ENCODE results near the gene RMI1. TPM values are rescaled to one million over a fixed set of nuclear protein-coding genes. Genes with fewer than 3 reads are reported as not detected.
"Not testable (repeated sequence)": the region's sequence is repeated elsewhere in the genome, so short reads cannot be mapped to it uniquely, and the experiment has no call there.

RMI1 gene
- total and polyA plus RNA-seq, 2 donors from 2014 or later, result 2.9 to 6.2 TPM

DNA sequence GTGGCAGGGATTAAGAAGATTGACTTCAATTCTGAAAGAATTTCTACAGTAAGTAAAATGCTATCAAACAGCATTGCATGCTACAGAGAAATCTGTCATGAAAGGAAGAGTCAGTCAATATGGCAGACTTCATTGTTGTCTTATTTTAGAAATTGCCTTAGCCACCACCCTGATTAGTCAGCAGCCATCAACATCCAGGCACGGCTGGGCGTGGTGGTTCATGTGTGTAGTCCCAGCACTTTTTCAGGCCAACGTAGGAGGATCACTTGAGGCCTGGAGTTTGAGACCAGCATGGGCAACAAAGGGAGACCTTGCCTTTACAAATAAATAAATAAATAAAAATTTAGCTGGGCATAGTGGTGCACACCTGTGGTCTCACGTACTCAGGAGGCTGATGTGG, 46.6 kb downstream of the RMI1 start:
- DNase-seq, result no peak
- H3K9ac ChIP-seq (ENCODE audit: low read length in 3 of 3), result no peak overlapping the region
- no peaks in the 10 kb centered on the region for H3K9me3 ChIP-seq (ENCODE audit: control insufficient read depth in 2 of 3, insufficient read depth in 1 of 3, low read length in 3 of 3)
- TF ChIP-seq, protein P1, sequence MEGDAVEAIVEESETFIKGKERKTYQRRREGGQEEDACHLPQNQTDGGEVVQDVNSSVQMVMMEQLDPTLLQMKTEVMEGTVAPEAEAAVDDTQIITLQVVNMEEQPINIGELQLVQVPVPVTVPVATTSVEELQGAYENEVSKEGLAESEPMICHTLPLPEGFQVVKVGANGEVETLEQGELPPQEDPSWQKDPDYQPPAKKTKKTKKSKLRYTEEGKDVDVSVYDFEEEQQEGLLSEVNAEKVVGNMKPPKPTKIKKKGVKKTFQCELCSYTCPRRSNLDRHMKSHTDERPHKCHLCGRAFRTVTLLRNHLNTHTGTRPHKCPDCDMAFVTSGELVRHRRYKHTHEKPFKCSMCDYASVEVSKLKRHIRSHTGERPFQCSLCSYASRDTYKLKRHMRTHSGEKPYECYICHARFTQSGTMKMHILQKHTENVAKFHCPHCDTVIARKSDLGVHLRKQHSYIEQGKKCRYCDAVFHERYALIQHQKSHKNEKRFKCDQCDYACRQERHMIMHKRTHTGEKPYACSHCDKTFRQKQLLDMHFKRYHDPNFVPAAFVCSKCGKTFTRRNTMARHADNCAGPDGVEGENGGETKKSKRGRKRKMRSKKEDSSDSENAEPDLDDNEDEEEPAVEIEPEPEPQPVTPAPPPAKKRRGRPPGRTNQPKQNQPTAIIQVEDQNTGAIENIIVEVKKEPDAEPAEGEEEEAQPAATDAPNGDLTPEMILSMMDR (IDR thresholded peaks at IDR 0.05; ENCODE audit: borderline replicate concordance, extremely low read depth, insufficient read depth), result no peak
- H3K36me3 ChIP-seq (ENCODE audit: control insufficient read depth in 2 of 3, insufficient read depth in 3 of 3, low read length in 3 of 3), result no peaks in the 10 kb centered on the region
- H3K27ac ChIP-seq (ENCODE audit: low read depth in 2 of 2, low read length in 2 of 2), result no peak overlapping the region
- intact Hi-C loops (cut with DNase I), result no loop called here
- FAIRE-seq, result no peak
- no peaks in the 10 kb centered on the region for H3K27me3 ChIP-seq (ENCODE audit: control insufficient read depth, insufficient read depth, low read length)
- H3K4me3 ChIP-seq (ENCODE audit: low read length in 3 of 3), result no peak overlapping the region
- H3K4me1 ChIP-seq (ENCODE audit: control insufficient read depth in 2 of 3, insufficient read depth in 2 of 3, low read depth in 1 of 3, low read length in 3 of 3), result no peaks in the 10 kb centered on the region

DNA sequence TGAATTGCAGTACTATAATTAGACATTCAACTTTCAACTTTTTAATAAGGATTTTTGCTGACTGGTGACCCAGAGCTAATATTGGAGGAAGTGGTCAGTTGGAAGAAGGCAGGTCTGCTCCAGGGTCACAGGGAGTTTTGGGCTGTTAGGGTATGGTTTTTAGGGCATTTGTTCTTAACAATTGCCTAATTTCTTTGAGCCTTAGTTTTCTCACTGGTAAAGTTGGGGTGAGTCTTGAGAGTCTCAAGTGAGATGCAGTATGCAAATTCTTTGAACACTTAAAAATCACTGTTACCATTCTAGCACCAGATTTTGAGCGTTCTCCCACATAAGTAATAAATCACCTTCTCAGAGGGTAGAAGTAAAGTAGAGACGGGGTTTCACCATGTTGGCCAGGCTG, 50.9 kb downstream of the RMI1 start:
- no peaks in the 10 kb centered on the region for H3K27me3 ChIP-seq (ENCODE audit: control insufficient read depth, insufficient read depth, low read length)
- no peaks in the 10 kb centered on the region for H3K36me3 ChIP-seq (ENCODE audit: control insufficient read depth in 2 of 3, insufficient read depth in 3 of 3, low read length in 3 of 3)
- no peak overlapping the region for H3K27ac ChIP-seq (ENCODE audit: low read depth in 2 of 2, low read length in 2 of 2)
- H3K9me3 ChIP-seq (ENCODE audit: control insufficient read depth in 2 of 3, insufficient read depth in 1 of 3, low read length in 3 of 3), result no peaks in the 10 kb centered on the region
- H3K4me3 ChIP-seq (ENCODE audit: low read length in 3 of 3), result no peak overlapping the region
- TF ChIP-seq, protein P1 (IDR thresholded peaks at IDR 0.05; ENCODE audit: borderline replicate concordance, extremely low read depth, insufficient read depth), result no peak
- no peak overlapping the region for H3K9ac ChIP-seq (ENCODE audit: low read length in 3 of 3)
- no peak for DNase-seq
- intact Hi-C loops (cut with DNase I), result no loop called here
- FAIRE-seq, result no peak
- H3K4me1 ChIP-seq (ENCODE audit: control insufficient read depth in 2 of 3, insufficient read depth in 2 of 3, low read depth in 1 of 3, low read length in 3 of 3), result no peaks in the 10 kb centered on the region

DNA sequence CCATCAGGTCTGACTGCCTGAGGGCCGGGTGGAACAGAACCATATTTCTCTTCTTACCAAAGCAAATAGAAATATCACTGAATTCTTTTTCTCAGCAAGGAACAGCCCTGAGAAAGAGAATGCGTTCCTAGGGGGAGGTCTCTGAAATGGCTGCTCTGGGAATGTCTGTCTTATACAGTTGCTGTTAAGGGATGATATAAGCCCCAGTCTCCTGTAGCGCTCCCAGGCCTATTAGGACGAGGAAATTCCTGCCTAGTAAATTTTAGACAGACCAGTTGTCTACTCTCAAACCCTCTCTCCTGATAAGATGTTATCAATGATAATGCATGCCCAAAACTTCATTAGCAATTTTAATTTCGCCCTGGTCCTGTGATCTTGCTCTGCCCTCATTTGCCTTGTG, 61.3 kb downstream of the RMI1 start:
- FAIRE-seq; H3K36me3 ChIP-seq (ENCODE audit: control insufficient read depth in 2 of 3, insufficient read depth in 3 of 3, low read length in 3 of 3); H3K27me3 ChIP-seq (ENCODE audit: control insufficient read depth, insufficient read depth, low read length); intact Hi-C loops (cut with DNase I); H3K9ac ChIP-seq (ENCODE audit: low read length in 3 of 3); H3K4me3 ChIP-seq (ENCODE audit: low read length in 3 of 3); H3K9me3 ChIP-seq (ENCODE audit: control insufficient read depth in 2 of 3, insufficient read depth in 1 of 3, low read length in 3 of 3); H3K27ac ChIP-seq (ENCODE audit: low read depth in 2 of 2, low read length in 2 of 2); DNase-seq; H3K4me1 ChIP-seq (ENCODE audit: control insufficient read depth in 2 of 3, insufficient read depth in 2 of 3, low read depth in 1 of 3, low read length in 3 of 3): not testable (repeated sequence)

DNA sequence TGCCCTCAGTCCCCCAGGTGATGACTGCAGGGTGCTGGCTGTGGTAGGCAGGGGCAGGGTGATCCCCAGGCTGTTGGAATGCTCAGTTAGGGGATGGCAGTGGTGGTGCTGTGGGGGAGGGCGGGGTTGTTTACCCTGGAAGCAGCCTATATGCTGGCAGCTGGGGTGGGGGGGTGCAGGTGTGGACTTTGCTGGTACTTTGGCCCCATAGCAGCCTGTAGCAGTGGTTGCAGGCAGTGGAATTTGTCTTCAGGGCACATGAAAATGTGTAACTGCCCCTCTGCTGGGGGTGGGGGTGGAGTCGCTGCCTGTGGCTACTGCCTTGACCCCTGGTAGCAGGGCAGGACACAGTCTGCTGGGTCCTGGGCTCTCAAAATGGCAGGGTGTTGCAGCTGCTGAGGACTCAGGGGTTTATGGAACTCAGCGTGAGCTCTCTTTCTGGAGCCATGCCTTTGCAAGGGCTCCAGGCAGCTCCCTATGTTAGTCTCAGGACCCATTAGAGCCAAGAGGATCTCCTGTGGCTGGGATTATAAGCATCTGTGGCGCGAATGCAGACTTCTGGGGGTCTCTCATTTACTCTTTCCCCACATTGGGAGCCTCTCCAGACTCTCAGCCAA, 65.0 kb downstream of the RMI1 start:
- Histone ChIP-seq H3K27ac (ENCODE audit: low read depth in 2 of 2, low read length in 2 of 2) (no peak overlapping the region), H3K36me3 (ENCODE audit: control insufficient read depth in 2 of 3, insufficient read depth in 3 of 3, low read length in 3 of 3) (no peaks in the 10 kb centered on the region), H3K4me3 (ENCODE audit: low read length in 3 of 3) (no peak overlapping the region), H3K9ac (ENCODE audit: low read length in 3 of 3) (no peak overlapping the region), H3K4me1 (ENCODE audit: control insufficient read depth in 2 of 3, insufficient read depth in 2 of 3, low read depth in 1 of 3, low read length in 3 of 3) (no peaks in the 10 kb centered on the region), H3K9me3 (ENCODE audit: control insufficient read depth in 2 of 3, insufficient read depth in 1 of 3, low read length in 3 of 3) (peaks cover 0 to 3% (median 0%) of the 10 kb centered on the region in 3 donors), H3K27me3 (ENCODE audit: control insufficient read depth, insufficient read depth, low read length) (no peaks in the 10 kb centered on the region)
- DNase-seq (peak in 4 of 5 donors; percentile 3 to 39 (median 12)), FAIRE-seq (no peak)
- intact Hi-C loops (cut with DNase I), result no loop called here
- TF ChIP-seq, protein P1 (IDR thresholded peaks at IDR 0.05; ENCODE audit: borderline replicate concordance, extremely low read depth, insufficient read depth), result no peak

Small RNA genes within 50 kb of the gene (microRNA-seq; reads per million reads assigned to microRNA genes)
- gene MIR7-1, result 27.4 reads per million, percentile 37 among the genes with 10 or more reads in this experiment

Other genes with a start within 250 kb of the RMI1 start
- 7.1 TPM for gene GKAP1, start 163.0 kb upstream of the RMI1 start, total RNA-seq
- gene GKAP1, start 163.0 kb upstream of the RMI1 start, polyA plus RNA-seq (ENCODE audit: insufficient read depth, low read depth, low replicate concordance), result 8.6 TPM
- 8.7 TPM for gene KIF27, start 59.4 kb upstream of the RMI1 start, total RNA-seq
- 1.5 TPM for gene KIF27, start 59.4 kb upstream of the RMI1 start, polyA plus RNA-seq (ENCODE audit: insufficient read depth, low read depth, low replicate concordance)
- 483 TPM for gene HNRNPK, start 590 bp upstream of the RMI1 start, total RNA-seq
- gene HNRNPK, start 590 bp upstream of the RMI1 start, polyA plus RNA-seq (ENCODE audit: insufficient read depth, low read depth, low replicate concordance), result 290 TPM

Measured in kidney (tissue), 14 donors.